HepG2 (cell line): Measurements from ENCODE around the gene FLACC1. TPM values are rescaled to one million over a fixed set of nuclear protein-coding genes. Genes with fewer than 3 reads are reported as not detected.

Experiments
- ATRX ChIP-seq: sonication (generic); formaldehyde crosslinking; IDR thresholded peaks from 2 replicates; pipeline ENCODE4 v1.4.0; 2020; ENCODE audit warnings: missing genetic modification reagents, borderline replicate concordance
- EED ChIP-seq: sonication (generic); formaldehyde crosslinking; IDR thresholded peaks from 2 replicates; pipeline ENCODE4 v1.5.0; 2020; ENCODE audit warnings: mild to moderate bottlenecking, missing genetic modification reagents
- FOXA1 ChIP-seq, 2 experiments: fragments of 450-650 bp in 1 of 2; sonication (generic) in 1 of 2; formaldehyde crosslinking in 1 of 2; IDR thresholded peaks; 2 replicates each; pipeline versions ENCODE4 v1.4.0 to v1.6.1; 2016 to 2020; ENCODE audit warnings: missing genetic modification reagents in 1 of 2
- KLF9 ChIP-seq: IDR thresholded peaks from 2 replicates; pipeline ENCODE4 v1.6.1; 2016; ENCODE audit warnings: low read depth
- NR2F6 ChIP-seq, 2 experiments: IDR thresholded peaks; 2 replicates each; pipeline ENCODE4 v1.6.1; 2016; ENCODE audit warnings: antibody characterized with exemption in 1 of 2, mild to moderate bottlenecking in 1 of 2
- ZBTB7B ChIP-seq: sonication (generic); formaldehyde crosslinking; IDR thresholded peaks from 2 replicates; pipeline ENCODE4 v1.4.0; 2020; ENCODE audit warnings: missing genetic modification reagents
- ZNF20 ChIP-seq: sonication (generic); formaldehyde crosslinking; IDR thresholded peaks from 2 replicates; pipeline ENCODE4 v1.4.0; 2020; ENCODE audit warnings: mild to moderate bottlenecking, moderate library complexity, missing genetic modification reagents
- ZNF331 ChIP-seq: sonication (generic); formaldehyde crosslinking; IDR thresholded peaks from 2 replicates; pipeline ENCODE4 v1.4.0; 2020; ENCODE audit warnings: missing genetic modification reagents
- ZNF749 ChIP-seq: sonication (generic); formaldehyde crosslinking; IDR thresholded peaks from 2 replicates; pipeline ENCODE4 v1.8.0; 2022; ENCODE audit warnings: mild to moderate bottlenecking, missing genetic modification reagents, moderate library complexity, borderline replicate concordance
- polyA plus RNA-seq, 8 experiments: library from polyadenylated mRNA; depleted of rRNA in 3 of 8; stranded (reverse) in 7 of 8; unstranded in 1 of 8; fragments of >200 nt; fragmentation: Illumina TruSeq in 4 of 8; extraction: Trizol in 4 of 8; gene quantifications; 2 replicates each; pipeline versions ENCODE4 v1.2.1 to v1.2.3, GENCODE V29; 2011 to 2016; ENCODE audit warnings: low read depth in 4 of 8, missing spikeins in 1 of 8, mixed read lengths in 1 of 8; ENCODE audit not compliant: insufficient read depth in 1 of 8
- total RNA-seq, 5 experiments: library from RNA; depleted of rRNA; stranded (reverse); fragments of >200 nt; fragmentation: Illumina TruSeq; extraction: Trizol; gene quantifications; 2 replicates each; pipeline ENCODE4 v1.2.3, GENCODE V29; 2016; ENCODE audit warnings: low read depth in 1 of 5
- TF ChIP-seq, protein P1 (sequence below): sonication (generic); formaldehyde crosslinking; IDR thresholded peaks from 2 replicates; pipeline ENCODE4 v1.4.0; 2020; ENCODE audit warnings: missing genetic modification reagents, mild to moderate bottlenecking, borderline replicate concordance
- TF ChIP-seq, protein P2 (sequence below): sonication (generic); formaldehyde crosslinking; conservative IDR thresholded peaks from 2 replicates; pipeline ENCODE4 v1.4.0; 2020; ENCODE audit warnings: mild to moderate bottlenecking, missing genetic modification reagents, moderate library complexity
- TF ChIP-seq, protein P3 (sequence below): sonication (generic); formaldehyde crosslinking; IDR thresholded peaks from 2 replicates; pipeline ENCODE4 v1.5.0; 2020; ENCODE audit warnings: missing genetic modification reagents
- TF ChIP-seq, protein P4 (sequence below): IDR thresholded peaks from 2 replicates; pipeline ENCODE4 v1.4.0; 2020; ENCODE audit warnings: mild to moderate bottlenecking, missing genetic modification reagents
- TF ChIP-seq, protein P5 (sequence below): sonication (generic); formaldehyde crosslinking; IDR thresholded peaks from 2 replicates; pipeline ENCODE4 v1.4.0; 2020; ENCODE audit warnings: missing genetic modification reagents

Gene FLACC1
- total and polyA plus RNA-seq, 2 of the 13 experiments (the other 11 are each of a cell fraction or from before 2014, with no cell fraction given), result 0.35 to 0.59 TPM

DNA sequence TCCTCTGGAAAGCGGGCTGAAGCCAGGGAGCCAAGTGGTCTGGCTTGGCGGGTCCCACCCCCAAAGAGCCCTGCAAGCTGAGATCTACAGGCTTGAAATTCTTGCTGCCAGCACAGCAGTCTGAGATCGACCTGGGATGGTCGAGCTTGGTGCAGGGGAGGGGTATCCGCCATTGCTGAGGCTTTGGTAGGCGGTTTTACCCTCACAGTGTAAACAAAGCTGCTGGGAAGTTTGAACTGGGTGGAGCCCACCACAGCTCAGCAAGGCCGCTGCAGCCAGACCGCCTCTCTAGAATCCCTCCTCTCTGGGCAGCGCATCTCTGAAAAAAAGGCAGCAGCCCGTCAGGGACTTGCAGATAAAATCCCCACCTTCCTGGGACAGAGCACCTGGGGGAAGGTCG is 12.6 kb upstream of the FLACC1 start (continued):
- TF ChIP-seq, protein P1, sequence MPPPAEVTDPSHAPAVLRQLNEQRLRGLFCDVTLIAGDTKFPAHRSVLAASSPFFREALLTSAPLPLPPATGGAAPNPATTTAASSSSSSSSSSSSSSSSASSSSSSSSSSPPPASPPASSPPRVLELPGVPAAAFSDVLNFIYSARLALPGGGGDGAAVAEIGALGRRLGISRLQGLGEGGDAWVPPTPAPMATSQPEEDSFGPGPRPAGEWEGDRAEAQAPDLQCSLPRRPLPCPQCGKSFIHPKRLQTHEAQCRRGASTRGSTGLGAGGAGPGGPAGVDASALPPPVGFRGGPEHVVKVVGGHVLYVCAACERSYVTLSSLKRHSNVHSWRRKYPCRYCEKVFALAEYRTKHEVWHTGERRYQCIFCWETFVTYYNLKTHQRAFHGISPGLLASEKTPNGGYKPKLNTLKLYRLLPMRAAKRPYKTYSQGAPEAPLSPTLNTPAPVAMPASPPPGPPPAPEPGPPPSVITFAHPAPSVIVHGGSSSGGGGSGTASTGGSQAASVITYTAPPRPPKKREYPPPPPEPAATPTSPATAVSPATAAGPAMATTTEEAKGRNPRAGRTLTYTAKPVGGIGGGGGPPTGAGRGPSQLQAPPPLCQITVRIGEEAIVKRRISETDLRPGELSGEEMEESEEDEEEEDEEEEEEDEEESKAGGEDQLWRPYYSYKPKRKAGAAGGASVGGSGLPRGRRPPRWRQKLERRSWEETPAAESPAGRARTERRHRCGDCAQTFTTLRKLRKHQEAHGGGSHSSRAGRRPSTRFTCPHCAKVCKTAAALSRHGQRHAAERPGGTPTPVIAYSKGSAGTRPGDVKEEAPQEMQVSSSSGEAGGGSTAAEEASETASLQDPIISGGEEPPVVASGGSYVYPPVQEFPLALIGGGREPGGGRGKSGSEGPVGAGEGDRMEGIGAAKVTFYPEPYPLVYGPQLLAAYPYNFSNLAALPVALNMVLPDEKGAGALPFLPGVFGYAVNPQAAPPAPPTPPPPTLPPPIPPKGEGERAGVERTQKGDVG, result peak; percentile 61; the same call in 1 of the 2 replicates
- no peak for TF ChIP-seq ZNF20 (CRISPR knock-in tag)
- TF ChIP-seq EED (CRISPR knock-in tag), result peak; percentile 53; the same call in 1 of the 2 replicates
- TF ChIP-seq, protein P2, sequence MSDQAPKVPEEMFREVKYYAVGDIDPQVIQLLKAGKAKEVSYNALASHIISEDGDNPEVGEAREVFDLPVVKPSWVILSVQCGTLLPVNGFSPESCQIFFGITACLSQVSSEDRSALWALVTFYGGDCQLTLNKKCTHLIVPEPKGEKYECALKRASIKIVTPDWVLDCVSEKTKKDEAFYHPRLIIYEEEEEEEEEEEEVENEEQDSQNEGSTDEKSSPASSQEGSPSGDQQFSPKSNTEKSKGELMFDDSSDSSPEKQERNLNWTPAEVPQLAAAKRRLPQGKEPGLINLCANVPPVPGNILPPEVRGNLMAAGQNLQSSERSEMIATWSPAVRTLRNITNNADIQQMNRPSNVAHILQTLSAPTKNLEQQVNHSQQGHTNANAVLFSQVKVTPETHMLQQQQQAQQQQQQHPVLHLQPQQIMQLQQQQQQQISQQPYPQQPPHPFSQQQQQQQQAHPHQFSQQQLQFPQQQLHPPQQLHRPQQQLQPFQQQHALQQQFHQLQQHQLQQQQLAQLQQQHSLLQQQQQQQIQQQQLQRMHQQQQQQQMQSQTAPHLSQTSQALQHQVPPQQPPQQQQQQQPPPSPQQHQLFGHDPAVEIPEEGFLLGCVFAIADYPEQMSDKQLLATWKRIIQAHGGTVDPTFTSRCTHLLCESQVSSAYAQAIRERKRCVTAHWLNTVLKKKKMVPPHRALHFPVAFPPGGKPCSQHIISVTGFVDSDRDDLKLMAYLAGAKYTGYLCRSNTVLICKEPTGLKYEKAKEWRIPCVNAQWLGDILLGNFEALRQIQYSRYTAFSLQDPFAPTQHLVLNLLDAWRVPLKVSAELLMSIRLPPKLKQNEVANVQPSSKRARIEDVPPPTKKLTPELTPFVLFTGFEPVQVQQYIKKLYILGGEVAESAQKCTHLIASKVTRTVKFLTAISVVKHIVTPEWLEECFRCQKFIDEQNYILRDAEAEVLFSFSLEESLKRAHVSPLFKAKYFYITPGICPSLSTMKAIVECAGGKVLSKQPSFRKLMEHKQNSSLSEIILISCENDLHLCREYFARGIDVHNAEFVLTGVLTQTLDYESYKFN (CRISPR knock-in tag), result 0 out of 2 replicates have a peak, but pooled peaks have one; percentile 18
- TF ChIP-seq, protein P3, sequence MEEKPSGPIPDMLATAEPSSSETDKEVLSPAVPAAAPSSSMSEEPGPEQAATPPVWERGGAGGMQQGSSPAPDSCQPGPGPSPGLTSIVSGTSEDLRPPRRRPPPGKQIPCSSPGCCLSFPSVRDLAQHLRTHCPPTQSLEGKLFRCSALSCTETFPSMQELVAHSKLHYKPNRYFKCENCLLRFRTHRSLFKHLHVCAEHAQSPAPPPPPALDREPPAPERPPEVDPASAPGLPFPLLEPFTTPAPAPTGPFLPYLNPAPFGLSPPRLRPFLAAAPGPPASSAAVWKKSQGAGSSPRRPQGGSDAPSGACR (CRISPR knock-in tag), result no peak
- no peak for TF ChIP-seq FOXA1 (IDR thresholded peaks at IDR 0.05)
- peak; percentile 58; the same call in 1 of the 2 replicates for TF ChIP-seq FOXA1 (CRISPR knock-in tag; IDR thresholded peaks at IDR 0.05)
- TF ChIP-seq KLF9 (CRISPR knock-in tag), result no peak
- TF ChIP-seq, protein P4, sequence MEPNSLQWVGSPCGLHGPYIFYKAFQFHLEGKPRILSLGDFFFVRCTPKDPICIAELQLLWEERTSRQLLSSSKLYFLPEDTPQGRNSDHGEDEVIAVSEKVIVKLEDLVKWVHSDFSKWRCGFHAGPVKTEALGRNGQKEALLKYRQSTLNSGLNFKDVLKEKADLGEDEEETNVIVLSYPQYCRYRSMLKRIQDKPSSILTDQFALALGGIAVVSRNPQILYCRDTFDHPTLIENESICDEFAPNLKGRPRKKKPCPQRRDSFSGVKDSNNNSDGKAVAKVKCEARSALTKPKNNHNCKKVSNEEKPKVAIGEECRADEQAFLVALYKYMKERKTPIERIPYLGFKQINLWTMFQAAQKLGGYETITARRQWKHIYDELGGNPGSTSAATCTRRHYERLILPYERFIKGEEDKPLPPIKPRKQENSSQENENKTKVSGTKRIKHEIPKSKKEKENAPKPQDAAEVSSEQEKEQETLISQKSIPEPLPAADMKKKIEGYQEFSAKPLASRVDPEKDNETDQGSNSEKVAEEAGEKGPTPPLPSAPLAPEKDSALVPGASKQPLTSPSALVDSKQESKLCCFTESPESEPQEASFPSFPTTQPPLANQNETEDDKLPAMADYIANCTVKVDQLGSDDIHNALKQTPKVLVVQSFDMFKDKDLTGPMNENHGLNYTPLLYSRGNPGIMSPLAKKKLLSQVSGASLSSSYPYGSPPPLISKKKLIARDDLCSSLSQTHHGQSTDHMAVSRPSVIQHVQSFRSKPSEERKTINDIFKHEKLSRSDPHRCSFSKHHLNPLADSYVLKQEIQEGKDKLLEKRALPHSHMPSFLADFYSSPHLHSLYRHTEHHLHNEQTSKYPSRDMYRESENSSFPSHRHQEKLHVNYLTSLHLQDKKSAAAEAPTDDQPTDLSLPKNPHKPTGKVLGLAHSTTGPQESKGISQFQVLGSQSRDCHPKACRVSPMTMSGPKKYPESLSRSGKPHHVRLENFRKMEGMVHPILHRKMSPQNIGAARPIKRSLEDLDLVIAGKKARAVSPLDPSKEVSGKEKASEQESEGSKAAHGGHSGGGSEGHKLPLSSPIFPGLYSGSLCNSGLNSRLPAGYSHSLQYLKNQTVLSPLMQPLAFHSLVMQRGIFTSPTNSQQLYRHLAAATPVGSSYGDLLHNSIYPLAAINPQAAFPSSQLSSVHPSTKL, result 0 out of 2 replicates have a peak, but pooled peaks have one; percentile 11
- TF ChIP-seq ZNF331, result no peak
- TF ChIP-seq ATRX (CRISPR knock-in tag), result no peak
- TF ChIP-seq ZBTB7B (CRISPR knock-in tag), result no peak
- TF ChIP-seq NR2F6 (IDR thresholded peaks at IDR 0.05), result no peak
- TF ChIP-seq NR2F6 (CRISPR knock-in tag; IDR thresholded peaks at IDR 0.05), result no peak
- TF ChIP-seq, protein P5, sequence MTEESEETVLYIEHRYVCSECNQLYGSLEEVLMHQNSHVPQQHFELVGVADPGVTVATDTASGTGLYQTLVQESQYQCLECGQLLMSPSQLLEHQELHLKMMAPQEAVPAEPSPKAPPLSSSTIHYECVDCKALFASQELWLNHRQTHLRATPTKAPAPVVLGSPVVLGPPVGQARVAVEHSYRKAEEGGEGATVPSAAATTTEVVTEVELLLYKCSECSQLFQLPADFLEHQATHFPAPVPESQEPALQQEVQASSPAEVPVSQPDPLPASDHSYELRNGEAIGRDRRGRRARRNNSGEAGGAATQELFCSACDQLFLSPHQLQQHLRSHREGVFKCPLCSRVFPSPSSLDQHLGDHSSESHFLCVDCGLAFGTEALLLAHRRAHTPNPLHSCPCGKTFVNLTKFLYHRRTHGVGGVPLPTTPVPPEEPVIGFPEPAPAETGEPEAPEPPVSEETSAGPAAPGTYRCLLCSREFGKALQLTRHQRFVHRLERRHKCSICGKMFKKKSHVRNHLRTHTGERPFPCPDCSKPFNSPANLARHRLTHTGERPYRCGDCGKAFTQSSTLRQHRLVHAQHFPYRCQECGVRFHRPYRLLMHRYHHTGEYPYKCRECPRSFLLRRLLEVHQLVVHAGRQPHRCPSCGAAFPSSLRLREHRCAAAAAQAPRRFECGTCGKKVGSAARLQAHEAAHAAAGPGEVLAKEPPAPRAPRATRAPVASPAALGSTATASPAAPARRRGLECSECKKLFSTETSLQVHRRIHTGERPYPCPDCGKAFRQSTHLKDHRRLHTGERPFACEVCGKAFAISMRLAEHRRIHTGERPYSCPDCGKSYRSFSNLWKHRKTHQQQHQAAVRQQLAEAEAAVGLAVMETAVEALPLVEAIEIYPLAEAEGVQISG (CRISPR knock-in tag), result peak; percentile 42; the same call in 1 of the 2 replicates
- TF ChIP-seq ZNF749 (CRISPR knock-in tag), result no peak
